Measurements from ENCODE around the gene MAG.

Gene MAG

GRCh38 chr19:35363001-35363590 is 71.1 kb downstream of the MAG start:
- DNase-seq (ENCODE audit: low read depth), result no peak
